Right kidney (tissue), 9 donors: Measurements from ENCODE around the gene TAF1B.

Source experiments
- DNase-seq: peaks from one replicate; pipeline ENCODE4 v3.0.0-alpha.2; 2016
- long read RNA-seq, 8 donors: transcript quantifications; one replicate each; lab custom pipeline, GENCODE V29; 2026

TAF1B gene
- long read RNA-seq, donor 1, transcript TAF1B-201 (15 exons, 2,387 nt): major isoform, 6 of 6 reads
- long read RNA-seq, donor 1, partial matches to known transcripts: 0 of 6 reads
- long read RNA-seq, donor 1, other reads (novel, unspliced or antisense): 0 of 6 reads
- long read RNA-seq, donor 2, partial matches to known transcripts: 0 of 2 reads
- long read RNA-seq, donor 2, other reads (novel, unspliced or antisense): 0 of 2 reads
- long read RNA-seq, donor 3: 0 reads
- long read RNA-seq, donor 4, transcript TAF1B-201 (15 exons, 2,387 nt): major isoform, 5 of 6 reads
- long read RNA-seq, donor 4, partial matches to known transcripts: 0 of 6 reads
- long read RNA-seq, donor 4, other reads (novel, unspliced or antisense): 0 of 6 reads
- long read RNA-seq, donor 5, partial matches to known transcripts: 0 of 3 reads
- long read RNA-seq, donor 5, other reads (novel, unspliced or antisense): 0 of 3 reads
- long read RNA-seq, donor 6, partial matches to known transcripts: 0 of 1 reads
- long read RNA-seq, donor 6, other reads (novel, unspliced or antisense): 0 of 1 reads
- long read RNA-seq, donor 7, partial matches to known transcripts: 0 of 5 reads
- long read RNA-seq, donor 7, other reads (novel, unspliced or antisense): 0 of 5 reads
- long read RNA-seq, donor 8, transcript TAF1B-201 (15 exons, 2,387 nt): major isoform, 5 of 5 reads
- long read RNA-seq, donor 8, partial matches to known transcripts: 0 of 5 reads
- long read RNA-seq, donor 8, other reads (novel, unspliced or antisense): 0 of 5 reads

DNA sequence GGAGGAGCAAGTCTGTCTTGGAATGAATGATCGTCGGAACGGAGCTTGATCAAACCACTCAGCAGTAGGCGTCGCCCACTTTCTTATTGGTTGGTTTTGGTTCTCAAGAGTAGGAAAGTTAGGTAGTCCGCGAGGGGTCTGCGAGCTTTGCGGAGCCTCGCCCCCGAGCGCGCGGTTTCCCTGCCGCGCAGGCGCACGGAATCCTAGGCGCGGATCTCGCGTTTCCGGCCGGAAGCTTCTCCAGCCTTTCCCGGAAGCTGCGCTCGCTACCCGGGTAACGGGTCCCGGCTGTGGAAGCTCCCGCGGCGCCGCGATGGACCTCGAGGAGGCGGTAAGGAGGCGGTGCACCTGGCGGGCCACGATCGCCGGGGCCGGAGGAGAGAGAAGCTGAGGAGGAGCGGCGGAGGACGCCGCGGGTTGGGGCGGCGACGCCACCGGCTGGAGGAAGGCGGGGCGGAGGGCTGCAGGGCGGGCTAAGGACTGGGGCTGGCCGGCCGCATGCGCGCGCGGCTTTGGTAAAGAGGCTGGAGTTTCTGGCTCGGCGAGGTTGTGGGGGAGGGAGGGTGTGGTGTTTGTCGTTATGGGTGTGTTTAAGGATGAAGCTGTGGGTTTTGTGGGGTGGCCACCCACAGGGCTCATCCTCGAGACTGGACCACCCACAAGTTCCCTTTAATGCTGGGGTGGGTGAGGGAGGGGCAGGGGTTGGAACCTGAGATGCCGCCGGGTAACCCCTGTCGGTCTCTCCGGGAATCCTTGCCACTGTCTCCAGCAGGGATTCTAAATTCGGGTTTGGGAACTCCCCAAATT, at the start of gene TAF1B:
TAF1B (plus strand) TSS at position 246 of the 807 bp plus-strand sequence; CDS start at position 314, 68 bp downstream.
- peak; percentile 99 for DNase-seq

DNA sequence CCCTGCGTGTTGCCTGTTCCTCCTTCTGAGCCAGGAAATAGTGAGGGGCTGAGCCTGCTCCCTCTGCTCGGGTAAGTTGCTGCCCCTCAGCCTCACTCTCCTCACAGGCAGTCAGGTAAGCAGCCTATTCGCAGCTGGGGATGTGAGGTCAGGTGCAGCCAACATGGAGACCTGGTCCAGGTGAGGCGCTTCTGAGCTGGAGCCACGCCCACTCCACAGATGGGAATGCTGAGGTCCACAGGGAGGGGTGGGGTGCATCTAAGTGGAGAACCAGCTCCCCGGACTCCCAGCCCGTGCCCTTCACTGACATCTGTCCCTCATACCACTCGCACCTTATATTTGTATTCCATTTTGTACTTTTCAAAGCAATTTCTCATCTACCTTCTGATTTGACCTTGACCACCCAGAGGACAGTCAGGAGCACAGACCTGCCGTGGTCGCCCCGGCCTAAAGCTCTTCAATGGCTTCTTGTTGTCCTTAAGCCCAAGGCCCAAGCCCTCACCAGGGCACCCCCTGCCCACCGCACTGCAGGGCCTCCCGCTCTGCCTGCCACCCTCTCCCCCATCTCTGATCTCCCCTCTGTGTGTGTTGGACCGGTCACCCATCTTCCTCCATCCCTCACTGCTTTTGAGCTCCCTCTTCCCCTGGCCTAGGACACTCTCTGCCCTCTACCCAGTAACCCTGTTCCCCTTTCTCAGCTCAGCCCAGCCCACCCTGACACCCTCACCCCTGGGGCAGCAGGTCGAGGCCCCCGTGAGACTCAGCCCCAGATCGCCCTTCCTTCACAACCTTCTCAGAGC, 49.2 kb upstream of the TAF1B start:
- DNase-seq: no peak

- no peak for DNase-seq
Observed at GRCh38 chr2:9795071-9795470, 48.2 kb upstream of the TAF1B start.

DNA sequence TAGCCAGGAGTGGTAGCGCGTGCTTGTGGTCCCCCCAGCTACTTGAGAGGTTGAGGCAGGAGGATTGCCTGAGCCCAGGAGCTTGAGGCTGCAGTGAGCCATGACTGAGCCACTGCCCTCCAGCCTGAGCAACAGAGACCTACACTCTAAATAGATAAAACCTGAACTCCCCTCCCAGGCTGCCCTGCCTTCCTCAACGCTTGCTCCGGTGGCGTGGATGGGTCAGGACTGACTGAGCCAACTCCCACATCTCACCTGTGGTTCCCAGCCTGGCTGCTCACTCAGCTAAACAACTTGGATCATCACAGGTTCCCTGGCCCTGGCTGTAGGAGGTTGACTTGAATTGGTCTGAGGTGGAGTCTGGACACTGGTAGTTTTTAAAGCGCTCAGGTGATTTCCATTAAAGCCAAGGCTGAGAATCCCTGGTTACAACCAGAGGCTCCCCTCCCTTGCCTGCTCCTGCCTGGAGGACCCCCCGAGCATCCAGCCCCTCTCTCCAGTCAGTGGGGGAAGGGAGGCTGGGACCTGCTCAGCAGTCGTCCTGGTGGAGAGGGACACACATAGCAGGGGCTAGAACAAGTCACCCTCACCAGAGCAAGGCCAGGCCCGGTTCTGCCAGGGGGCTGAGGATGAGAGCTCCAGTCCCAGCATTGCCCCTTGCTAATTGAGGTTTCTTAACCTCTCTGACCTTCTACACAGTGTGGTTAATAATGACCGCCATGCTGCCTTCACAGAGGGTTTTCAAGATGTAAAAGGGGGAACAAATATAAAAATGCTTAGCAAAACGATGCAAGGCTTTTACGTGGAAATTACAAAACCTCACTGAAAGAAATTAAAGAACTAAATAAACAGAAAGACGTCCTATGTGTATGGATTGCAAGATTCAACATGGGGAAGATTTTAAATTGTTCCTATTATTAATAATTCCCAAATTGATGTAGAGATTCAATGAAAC, 46.9 kb upstream of the TAF1B start:
- DNase-seq: no peak

DNA sequence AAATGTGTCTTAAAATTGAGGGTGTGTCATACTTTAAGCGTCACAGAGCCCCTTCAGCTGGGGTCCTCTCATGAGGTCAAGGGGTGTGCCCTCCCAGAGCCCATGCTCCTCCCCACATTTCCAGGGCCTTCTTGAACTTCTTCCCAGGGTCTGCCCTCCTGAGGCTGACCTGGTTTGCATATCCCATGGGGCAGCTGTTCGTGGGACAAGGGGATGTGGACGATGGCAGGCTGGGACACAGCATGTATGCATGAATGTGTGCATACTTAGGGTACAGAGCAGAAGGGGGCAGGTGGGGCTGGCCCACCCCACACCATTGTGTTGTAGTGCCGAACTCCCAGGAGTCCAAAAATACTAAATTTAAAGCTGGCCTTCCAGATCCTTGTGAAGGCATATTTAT, 46.2 kb upstream of the TAF1B start:
- DNase-seq: no peak

DNA sequence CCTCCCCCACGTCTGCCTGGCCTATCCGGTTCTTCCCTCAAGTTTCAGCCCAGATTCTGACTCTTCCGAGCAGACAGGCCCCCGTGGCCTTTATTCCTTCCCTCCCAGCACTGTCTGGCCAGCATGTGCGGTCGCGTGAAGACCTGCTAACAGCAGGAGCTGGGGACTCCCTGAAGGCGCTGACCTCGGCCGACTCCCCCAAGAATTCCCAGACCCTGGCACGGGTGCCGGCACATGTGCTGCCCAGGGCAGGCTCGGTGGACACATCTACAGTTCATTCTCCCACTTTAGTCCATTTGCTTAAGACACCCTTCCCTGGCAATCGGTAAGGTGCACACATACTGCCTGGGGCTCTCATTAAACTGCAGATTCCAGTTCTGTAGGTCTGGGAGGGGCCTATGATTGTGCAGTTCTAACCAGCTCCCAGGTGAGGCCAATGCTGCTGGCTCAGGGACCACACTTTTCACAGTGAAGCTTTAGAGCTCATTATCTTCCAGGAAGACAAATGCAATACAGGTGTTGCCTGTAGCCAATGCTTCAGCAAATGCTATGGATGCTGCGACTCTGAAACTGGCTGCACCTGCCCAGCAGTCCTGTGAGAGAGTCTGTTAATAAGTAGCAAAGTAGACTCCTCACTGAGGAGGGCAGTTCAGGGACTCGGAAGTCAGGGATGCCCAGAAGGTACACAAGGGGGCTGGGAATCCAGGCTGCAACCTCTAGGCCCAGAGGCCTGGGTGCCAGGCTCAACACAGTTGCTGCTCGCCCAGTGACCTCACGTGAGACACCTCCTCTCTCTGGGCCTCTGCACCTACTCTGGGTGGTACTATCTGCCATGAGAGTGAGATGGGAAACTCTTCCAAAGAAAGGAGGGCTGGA, 45.4 kb upstream of the TAF1B start:
- DNase-seq: no peak

DNA sequence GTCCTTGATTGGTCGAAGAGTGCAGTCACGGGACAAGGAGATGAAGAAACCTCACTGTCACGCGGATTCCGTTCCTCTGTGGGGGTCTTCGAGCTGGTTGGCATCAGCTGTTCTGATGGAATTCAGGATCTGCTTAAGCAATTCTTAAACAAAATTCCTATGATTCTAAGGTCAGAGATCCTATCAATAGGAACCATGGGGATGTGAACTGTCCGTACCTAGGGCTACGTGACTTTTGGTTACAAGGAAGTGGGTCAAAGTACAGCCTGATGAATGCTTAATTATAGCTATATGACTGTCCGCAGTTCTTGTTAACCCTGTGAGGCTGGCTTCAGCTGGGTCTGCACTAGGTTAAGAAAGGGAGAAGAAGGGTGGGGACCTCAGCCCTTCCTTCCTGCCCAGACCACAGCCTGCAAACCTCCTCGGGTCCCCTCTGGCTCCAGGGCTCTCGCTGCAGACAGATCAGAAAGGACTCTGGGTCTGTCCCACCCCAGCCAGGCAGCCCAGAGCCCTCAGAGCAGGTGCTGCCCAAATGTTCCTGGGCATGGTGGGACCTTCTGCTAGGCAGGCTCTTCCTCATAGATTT, 44.2 kb upstream of the TAF1B start:
- no peak for DNase-seq

DNA sequence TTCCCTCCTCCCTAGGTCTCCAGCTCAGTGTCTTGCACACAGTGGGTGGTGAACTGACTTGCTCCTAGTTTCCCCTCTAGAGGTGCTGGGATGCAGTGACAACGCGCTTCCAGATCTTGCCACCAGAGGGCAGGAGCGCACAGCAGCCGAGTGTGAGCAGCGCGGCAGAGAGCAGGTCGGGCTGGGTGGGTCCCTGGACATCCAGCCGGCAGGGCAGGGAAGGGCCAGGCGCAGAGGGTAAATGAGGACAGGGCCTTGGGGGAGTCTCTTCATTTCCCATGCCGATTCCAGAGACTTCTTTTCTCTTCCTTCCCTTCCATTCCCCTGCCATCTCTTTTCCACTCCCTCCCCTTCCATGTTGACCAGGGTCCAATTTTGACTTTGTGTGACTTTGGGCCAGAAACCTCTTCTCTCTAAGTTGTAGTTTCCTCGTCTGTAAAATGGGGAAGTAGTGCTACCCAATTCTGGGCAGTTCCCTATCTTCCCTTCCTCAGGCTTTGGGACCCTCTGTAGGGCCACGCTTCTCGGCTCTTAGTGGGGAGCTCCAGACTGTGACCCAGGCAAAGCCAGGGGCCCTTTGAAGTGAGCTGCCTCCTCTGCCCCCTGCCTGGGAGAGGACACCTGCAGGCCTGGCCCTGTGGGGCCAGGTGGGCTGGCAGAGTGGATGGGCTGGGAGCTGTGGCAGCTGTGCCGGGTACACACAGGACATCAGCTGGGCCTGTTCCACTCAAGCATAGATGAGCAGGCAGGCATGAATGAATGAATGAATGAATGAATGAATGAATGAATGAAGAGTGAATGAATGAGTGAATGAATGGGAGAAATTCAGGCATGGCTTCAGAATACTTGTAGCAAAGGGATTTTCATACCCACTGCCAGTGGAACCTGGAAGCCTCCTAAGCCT, 43.3 kb upstream of the TAF1B start:
- DNase-seq: peak; percentile 76

- DNase-seq: no peak
Observed at GRCh38 chr2:9800639-9800974, 42.7 kb upstream of the TAF1B start.

- no peak for DNase-seq
Observed at GRCh38 chr2:9800975-9801726, 42.1 kb upstream of the TAF1B start.

DNA sequence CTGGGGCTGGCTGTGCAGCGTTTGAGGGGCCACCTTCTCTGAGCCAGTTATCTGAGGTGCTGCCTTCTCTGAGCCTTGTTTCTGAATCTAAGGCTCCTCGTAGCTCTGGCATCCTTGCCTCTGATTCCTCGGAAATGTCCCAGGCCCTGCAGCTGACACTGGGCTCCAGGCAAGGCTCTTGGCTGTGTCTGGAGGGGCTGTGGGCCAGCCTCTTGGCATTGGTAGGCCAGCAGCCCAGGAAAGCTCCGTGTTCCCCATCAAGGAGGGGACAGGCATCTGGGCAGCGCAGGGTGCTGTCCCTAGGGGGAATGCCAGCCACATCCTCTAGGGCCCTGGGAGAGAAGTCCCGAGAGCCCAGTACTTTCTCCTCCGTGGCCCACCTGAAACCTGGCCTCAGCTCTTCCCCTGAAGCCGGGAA, 40.7 kb upstream of the TAF1B start:
- DNase-seq: no peak

- DNase-seq: no peak
Observed at GRCh38 chr2:9803023-9803805, 40.1 kb upstream of the TAF1B start.

- DNase-seq: no peak
Observed at GRCh38 chr2:9805435-9806297, 37.6 kb upstream of the TAF1B start.

DNA sequence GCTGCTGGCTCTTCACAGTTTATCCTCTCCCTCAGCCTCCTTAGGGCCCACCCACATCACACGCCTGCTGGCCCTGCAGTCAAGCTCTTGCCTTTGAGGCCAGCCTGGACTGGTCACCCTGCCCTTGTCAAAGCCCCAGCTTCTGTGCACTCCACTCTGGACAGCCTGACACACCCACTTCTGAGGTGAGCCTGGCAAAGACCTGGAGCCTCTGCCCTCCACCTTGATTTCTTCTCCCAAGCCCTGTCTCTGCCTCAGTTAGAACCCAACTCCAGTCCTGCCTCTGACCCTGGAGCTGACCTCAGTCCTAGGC, 37.0 kb upstream of the TAF1B start:
- DNase-seq: no peak

GRCh38 chr2:9806656-9807055, 36.6 kb upstream of the TAF1B start:
- DNase-seq: no peak

DNA sequence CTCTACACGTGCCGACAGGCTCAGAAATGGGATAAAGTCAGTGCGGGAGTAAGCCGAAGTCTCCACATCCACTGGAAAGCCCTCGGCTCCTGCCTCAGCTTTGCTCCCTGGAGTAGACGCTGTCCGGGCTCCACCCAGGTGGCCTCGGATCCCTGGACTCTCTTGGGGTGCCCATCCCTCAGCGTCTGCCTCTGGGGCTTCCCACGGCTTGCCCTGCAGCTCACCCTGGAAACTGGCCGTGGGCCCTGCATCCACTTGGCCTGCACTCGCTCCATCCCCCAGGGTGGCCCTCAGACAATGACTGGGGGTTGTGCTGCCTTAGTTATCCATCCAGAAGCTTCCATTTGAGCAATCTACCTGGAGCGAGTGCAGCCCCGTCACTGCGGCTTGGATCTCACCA, 36.2 kb upstream of the TAF1B start:
- DNase-seq: no peak
